HEK293T (cell line): ENCODE data around the gene KCNMA1.

Experiments
- BHLHE40 ChIP-seq: fragments of 450-650 bp; IDR thresholded peaks from 2 replicates; pipeline ENCODE4 v1.6.1; 2016; ENCODE audit warnings: mild to moderate bottlenecking, moderate library complexity, borderline replicate concordance
- ELF4 ChIP-seq: fragments of 450-650 bp; IDR thresholded peaks from 2 replicates; pipeline ENCODE4 v1.6.1; 2017; ENCODE audit warnings: antibody characterized with exemption
- FOXA1 ChIP-seq: fragments of 450-650 bp; IDR thresholded peaks from 2 replicates; pipeline ENCODE4 v1.6.1; 2016; ENCODE audit warnings: mild to moderate bottlenecking
- FOXK2 ChIP-seq: fragments of 450-650 bp; IDR thresholded peaks from 2 replicates; pipeline ENCODE4 v1.6.1; 2016; ENCODE audit warnings: mild to moderate bottlenecking
- FOXM1 ChIP-seq: fragments of 450-650 bp; IDR thresholded peaks from 2 replicates; pipeline ENCODE4 v1.6.1; 2017; ENCODE audit warnings: mild to moderate bottlenecking, borderline replicate concordance
- HDGF ChIP-seq: fragments of 450-650 bp; IDR thresholded peaks from 2 replicates; pipeline ENCODE4 v1.6.1; 2017; ENCODE audit warnings: antibody characterized with exemption, borderline replicate concordance
- NFRKB ChIP-seq: fragments of 450-650 bp; IDR thresholded peaks from 2 replicates; pipeline ENCODE4 v1.6.1; 2016; ENCODE audit warnings: mild to moderate bottlenecking, moderate library complexity
- PKNOX1 ChIP-seq: fragments of 450-650 bp; IDR thresholded peaks from 2 replicates; pipeline ENCODE4 v1.6.1; 2016
- SP1 ChIP-seq: fragments of 450-650 bp; IDR thresholded peaks from 2 replicates; pipeline ENCODE4 v1.6.1; 2017
- SUZ12 ChIP-seq: fragments of 450-650 bp; IDR thresholded peaks from 2 replicates; pipeline ENCODE4 v1.6.1; 2016; ENCODE audit warnings: mild to moderate bottlenecking
- TARDBP ChIP-seq: fragments of 450-650 bp; IDR thresholded peaks from 2 replicates; pipeline ENCODE4 v1.6.1; 2016
- ZNF384 ChIP-seq: fragments of 450-650 bp; IDR thresholded peaks from 2 replicates; pipeline ENCODE4 v1.6.1; 2016

- TF ChIP-seq BHLHE40 = no peak
- no peak for TF ChIP-seq SUZ12
- TF ChIP-seq FOXM1 = no peak
- TF ChIP-seq HDGF = no peak
- no peak for TF ChIP-seq NFRKB
- TF ChIP-seq PKNOX1 = 0 out of 2 replicates have a peak, but pooled peaks have one; percentile 3
- no peak for TF ChIP-seq ELF4
- no peak for TF ChIP-seq FOXA1
- peak; percentile 37; the same call in 1 of the 2 replicates for TF ChIP-seq ZNF384
- no peak for TF ChIP-seq SP1
- TF ChIP-seq FOXK2 = no peak
- no peak for TF ChIP-seq TARDBP
These were observed 436.2 kb downstream of the KCNMA1 start for GRCh38 chr10:77201135-77202106.
